Left lung (tissue), 10 donors: ENCODE data around the gene KRT39. TPM values are rescaled to one million over a fixed set of nuclear protein-coding genes. Genes with fewer than 3 reads are reported as not detected.

Experiments used
- ATAC-seq: fragments of 200-7000 bp; cut with Tn5 transposase; one replicate; pipeline ENCODE4 v1.9.1; 2020; ENCODE audit warnings: moderate library complexity
- DNase-seq, 4 donors: peaks; one replicate each; pipeline ENCODE4 v3.0.0-alpha.2; 2013 to 2020
- H3K27ac ChIP-seq, 2 donors: fragments of 200-600 bp; sonication (generic) in 1 of 2; one replicate each; pipeline versions ENCODE4 v1.5.0 to v1.8.0; 2020 to 2021
- H3K27me3 ChIP-seq, 2 donors: fragments of 200-600 bp; sonication (generic) in 1 of 2; one replicate each; pipeline versions ENCODE4 v1.5.0 to v1.8.0; 2020 to 2021
- H3K36me3 ChIP-seq, 2 donors: fragments of 200-600 bp; sonication (generic) in 1 of 2; one replicate each; pipeline versions ENCODE4 v1.5.0 to v1.8.0; 2020 to 2021
- H3K4me1 ChIP-seq, 2 donors: fragments of 200-600 bp; one replicate each; pipeline ENCODE4 v1.8.0; 2021
- H3K4me3 ChIP-seq, 2 donors: fragments of 200-600 bp; sonication (generic) in 1 of 2; one replicate each; pipeline versions ENCODE4 v1.5.0 to v1.8.0; 2020 to 2021; ENCODE audit warnings: mild to moderate bottlenecking in 1 of 2
- H3K9me3 ChIP-seq, 2 donors: fragments of 200-600 bp; sonication (generic) in 1 of 2; one replicate each; pipeline versions ENCODE4 v1.5.0 to v1.8.0; 2020 to 2021
- intact Hi-C, 2 donors: fragments of 100-400 bp; cut with DNase I; formaldehyde crosslinking; loops; one replicate each; pipeline versions ENCODE4 v1.11.2 to v1.14.2; 2022
- polyA plus RNA-seq, 6 donors: library from polyadenylated mRNA; unstranded; fragments of 120-200 nt; gene quantifications; one replicate each; pipeline ENCODE4 v1.2.1, GENCODE V29; 2013; ENCODE audit not compliant: insufficient read length in 6 of 6
- total RNA-seq, 2 donors: library from RNA; stranded (reverse); fragmentation: NEBNext Ultra II Directional; extraction: Animal tissue kit (Norgen Biotek cat#: 25700); gene quantifications; one replicate each; pipeline ENCODE4 v1.2.1, GENCODE V29; 2021
- TF ChIP-seq, protein P1 (sequence below), 2 donors: fragments of 200-600 bp; sonication (generic) in 1 of 2; IDR thresholded peaks; one replicate each; pipeline versions ENCODE4 v1.5.0 to v1.8.0; 2021; ENCODE audit warnings: antibody characterized with exemption in 2 of 2
- donor health status: DM: no; HTN: yes; CAD: no.
- donor health status: DM: no; HTN: no; CAD: no.

The KRT39 gene
- total and polyA plus RNA-seq, 8 donors, result 0.41 TPM; not detected in 7

GRCh38 chr17:40995116-40995515, 28.4 kb upstream of the KRT39 start:
- DNase-seq, result no peak
- no peaks in the 10 kb centered on the region for H3K36me3 ChIP-seq
- H3K9me3 ChIP-seq, result no peaks in the 10 kb centered on the region
- ATAC-seq, result no peak
- H3K27me3 ChIP-seq, result peaks cover 0 to 66% of the 10 kb centered on the region in 2 donors
- H3K27ac ChIP-seq, result no peak overlapping the region
- H3K4me1 ChIP-seq, result no peaks in the 10 kb centered on the region
- H3K4me3 ChIP-seq, result no peak overlapping the region
- TF ChIP-seq, protein P1, sequence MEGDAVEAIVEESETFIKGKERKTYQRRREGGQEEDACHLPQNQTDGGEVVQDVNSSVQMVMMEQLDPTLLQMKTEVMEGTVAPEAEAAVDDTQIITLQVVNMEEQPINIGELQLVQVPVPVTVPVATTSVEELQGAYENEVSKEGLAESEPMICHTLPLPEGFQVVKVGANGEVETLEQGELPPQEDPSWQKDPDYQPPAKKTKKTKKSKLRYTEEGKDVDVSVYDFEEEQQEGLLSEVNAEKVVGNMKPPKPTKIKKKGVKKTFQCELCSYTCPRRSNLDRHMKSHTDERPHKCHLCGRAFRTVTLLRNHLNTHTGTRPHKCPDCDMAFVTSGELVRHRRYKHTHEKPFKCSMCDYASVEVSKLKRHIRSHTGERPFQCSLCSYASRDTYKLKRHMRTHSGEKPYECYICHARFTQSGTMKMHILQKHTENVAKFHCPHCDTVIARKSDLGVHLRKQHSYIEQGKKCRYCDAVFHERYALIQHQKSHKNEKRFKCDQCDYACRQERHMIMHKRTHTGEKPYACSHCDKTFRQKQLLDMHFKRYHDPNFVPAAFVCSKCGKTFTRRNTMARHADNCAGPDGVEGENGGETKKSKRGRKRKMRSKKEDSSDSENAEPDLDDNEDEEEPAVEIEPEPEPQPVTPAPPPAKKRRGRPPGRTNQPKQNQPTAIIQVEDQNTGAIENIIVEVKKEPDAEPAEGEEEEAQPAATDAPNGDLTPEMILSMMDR (IDR thresholded peaks at IDR 0.05), result no peak
- intact Hi-C loops, result no loop called here

GRCh38 chr17:40993839-40994238, 27.1 kb upstream of the KRT39 start, which contains the start of gene KRTAP3-3:
TSS of gene KRTAP3-3 (minus strand) at chr17:40994164. CDS start at chr17:40994097, 67 bp downstream.
- Histone ChIP-seq H3K27ac (no peak within 1 kb of the TSS), H3K4me3 (no peak within 1 kb of the TSS), H3K9me3 (no peaks in the 10 kb centered on the region), H3K4me1 (no peaks in the 10 kb centered on the region), H3K36me3 (no peaks in the 10 kb centered on the region), H3K27me3 (peaks cover 0 to 59% of the 10 kb centered on the region in 2 donors)
- TF ChIP-seq, protein P1 (IDR thresholded peaks at IDR 0.05), result no peak
- no peak for ATAC-seq
- no peak for DNase-seq
- intact Hi-C loops, result no loop called here

DNA sequence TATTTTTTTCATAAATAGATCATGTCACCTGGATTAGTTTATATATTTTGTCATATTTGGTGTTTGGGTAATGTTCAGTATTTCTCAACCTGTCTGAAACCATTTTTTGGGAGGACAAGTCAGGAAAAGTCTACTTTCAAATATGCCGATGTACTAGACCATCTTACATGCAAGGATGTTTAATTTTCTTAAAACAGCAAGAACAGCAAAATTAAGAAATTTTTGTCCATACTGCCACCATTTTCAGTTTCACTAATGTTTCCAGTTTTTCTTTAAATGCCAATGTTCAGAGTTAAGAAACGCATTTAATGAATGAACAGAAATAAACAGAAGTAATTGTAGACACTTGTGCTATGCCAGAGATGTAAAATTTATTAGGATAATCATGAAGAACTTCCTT, 26.3 kb upstream of the KRT39 start:
- TF ChIP-seq, protein P1 (IDR thresholded peaks at IDR 0.05), result no peak
- Histone ChIP-seq H3K27me3 (peaks cover 0 to 52% of the 10 kb centered on the region in 2 donors), H3K36me3 (no peaks in the 10 kb centered on the region), H3K4me1 (no peaks in the 10 kb centered on the region), H3K9me3 (no peaks in the 10 kb centered on the region), H3K27ac (no peak overlapping the region), H3K4me3 (no peak overlapping the region)
- no peak for ATAC-seq
- no peak for DNase-seq
- intact Hi-C loops, result no loop called here

DNA sequence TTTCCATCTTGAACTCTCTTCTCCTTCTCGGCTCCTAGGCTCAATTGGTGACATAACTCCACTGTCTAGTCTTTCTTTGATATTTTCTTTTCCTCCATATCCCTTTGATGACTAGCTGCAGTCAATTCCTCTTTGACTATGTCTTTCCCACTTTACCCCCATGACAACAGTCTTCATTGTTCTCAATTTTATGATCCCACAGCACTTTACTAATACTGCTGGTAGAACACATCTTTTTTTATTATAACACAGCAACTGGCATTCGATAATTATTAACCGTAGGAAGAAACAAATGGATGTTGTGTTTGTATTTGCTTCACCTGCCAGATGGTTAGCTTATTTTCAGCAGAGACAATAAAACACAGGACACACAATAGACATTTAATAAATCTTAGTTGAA, 25.9 kb upstream of the KRT39 start:
- intact Hi-C loops, result no loop called here
- TF ChIP-seq, protein P1 (IDR thresholded peaks at IDR 0.05), result no peak
- H3K4me3 ChIP-seq, result no peak overlapping the region
- peaks cover 0 to 51% of the 10 kb centered on the region in 2 donors for H3K27me3 ChIP-seq
- ATAC-seq (no peak), DNase-seq (no peak)
- no peaks in the 10 kb centered on the region for H3K36me3 ChIP-seq
- H3K9me3 ChIP-seq, result no peaks in the 10 kb centered on the region
- no peak overlapping the region for H3K27ac ChIP-seq
- H3K4me1 ChIP-seq, result no peaks in the 10 kb centered on the region

- H3K27me3 ChIP-seq, result peaks cover 0 to 18% of the 10 kb centered on the region in 2 donors
- DNase-seq (no peak), ATAC-seq (no peak)
- intact Hi-C loops, result no loop called here
- H3K27ac ChIP-seq, result no peak overlapping the region
- no peak overlapping the region for H3K4me3 ChIP-seq
- H3K4me1 ChIP-seq, result no peaks in the 10 kb centered on the region
- H3K36me3 ChIP-seq, result no peaks in the 10 kb centered on the region
- TF ChIP-seq, protein P1 (IDR thresholded peaks at IDR 0.05), result no peak
- no peaks in the 10 kb centered on the region for H3K9me3 ChIP-seq
Measured at GRCh38 chr17:40986920-40987319, 20.2 kb upstream of the KRT39 start.
